Activated CD8-positive, alpha-beta memory T cell treated with anti-CD3 and anti-CD28 coated beads, Interleukin-2, amount 50 U/mL, for 1 hour (primary cell): ENCODE data around the gene UBE2O.

Experiments
- DNase-seq: peaks from one replicate; pipeline ENCODE4 v3.0.0-alpha.2; 2020; ENCODE audit errors: extremely low read depth

UBE2O gene

GRCh38 chr17:76485569-76485968 lies 32.6 kb upstream of the UBE2O start:
- no peak for DNase-seq

- no peak for DNase-seq
Measured at GRCh38 chr17:76484228-76484725, 31.3 kb upstream of the UBE2O start.

GRCh38 chr17:76481071-76481655 lies 28.2 kb upstream of the UBE2O start:
- DNase-seq = no peak

GRCh38 chr17:76480632-76481031 lies 27.7 kb upstream of the UBE2O start:
- DNase-seq = no peak

GRCh38 chr17:76479515-76480060 lies 26.6 kb upstream of the UBE2O start:
- DNase-seq = no peak

DNA sequence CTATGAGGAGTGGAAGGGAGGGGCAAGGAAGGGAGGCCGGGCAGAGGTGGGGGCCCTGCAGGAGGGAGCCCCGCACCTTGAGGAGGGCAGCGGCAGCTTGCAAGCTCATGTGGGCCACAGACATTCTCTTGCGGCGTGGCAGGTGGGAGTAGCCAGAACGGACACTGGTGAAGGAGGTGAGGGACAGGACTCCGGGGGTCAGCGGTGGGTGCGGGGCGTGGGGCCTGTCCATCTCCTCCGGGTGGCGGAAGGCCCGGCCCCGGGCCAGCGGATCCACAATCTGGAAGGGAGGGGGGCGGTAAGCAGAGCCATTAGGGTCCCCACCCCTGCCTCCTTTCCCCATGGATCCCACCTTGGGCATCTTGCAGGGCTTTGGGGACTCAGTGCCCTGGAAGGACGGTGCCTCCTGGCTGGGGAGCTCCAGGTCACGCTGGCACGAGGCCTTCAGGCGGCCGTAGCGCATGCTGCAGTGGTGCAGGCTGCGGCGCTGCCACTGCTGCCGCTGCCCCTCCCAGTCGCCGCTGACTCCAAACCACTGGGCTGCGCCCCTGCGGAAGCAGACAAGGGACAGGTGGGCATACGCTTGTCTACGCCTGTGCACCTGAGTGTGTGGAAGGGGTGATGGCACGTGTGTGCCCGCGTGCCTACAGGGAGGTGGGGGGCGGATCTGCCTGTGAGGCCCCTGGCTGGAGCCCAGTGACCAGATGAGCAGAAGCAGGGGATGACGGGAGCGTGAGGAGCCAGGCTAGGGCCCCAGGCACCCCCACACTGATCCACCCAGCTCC lies 26.0 kb upstream of the UBE2O start:
- no peak for DNase-seq

DNA sequence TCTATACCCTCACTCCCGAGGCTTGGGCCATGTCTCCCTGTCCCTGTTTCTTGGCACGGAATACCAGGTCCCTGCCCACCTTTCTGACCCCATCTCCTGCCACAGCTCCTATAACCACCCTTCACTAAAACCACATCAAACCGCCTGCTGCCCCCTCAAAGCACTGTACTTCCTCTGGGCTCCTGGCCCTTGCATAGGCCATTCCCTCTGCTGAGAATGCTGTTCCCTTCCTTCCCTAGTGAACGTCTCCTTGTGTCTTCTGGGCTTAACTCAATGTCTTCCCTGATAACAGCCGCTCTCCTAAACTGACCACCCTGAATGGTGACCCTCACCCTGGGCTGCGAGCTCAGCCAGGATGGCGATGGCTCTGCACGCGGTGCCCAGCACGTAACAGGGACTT lies 25.1 kb upstream of the UBE2O start:
- DNase-seq = no peak

DNA sequence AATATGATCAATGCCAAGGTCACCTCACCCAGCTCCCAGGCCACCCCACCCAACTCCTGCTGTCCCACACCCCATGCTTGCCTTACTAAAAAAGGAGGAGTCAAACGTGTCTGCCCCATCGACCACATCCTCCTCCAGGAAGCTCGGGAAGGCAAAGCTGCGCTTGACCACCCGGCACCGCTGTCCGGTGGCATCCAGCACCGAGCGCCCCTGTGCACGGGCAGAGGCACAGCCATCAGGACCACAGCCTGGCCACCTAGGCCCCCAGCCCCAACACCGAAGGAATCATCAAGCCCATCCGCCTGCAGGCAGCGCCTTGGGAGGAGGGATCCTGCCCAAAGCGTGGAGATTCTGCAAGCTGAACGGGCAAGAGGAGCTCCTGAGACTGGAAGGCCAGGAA lies 24.6 kb upstream of the UBE2O start:
- DNase-seq = no peak

DNA sequence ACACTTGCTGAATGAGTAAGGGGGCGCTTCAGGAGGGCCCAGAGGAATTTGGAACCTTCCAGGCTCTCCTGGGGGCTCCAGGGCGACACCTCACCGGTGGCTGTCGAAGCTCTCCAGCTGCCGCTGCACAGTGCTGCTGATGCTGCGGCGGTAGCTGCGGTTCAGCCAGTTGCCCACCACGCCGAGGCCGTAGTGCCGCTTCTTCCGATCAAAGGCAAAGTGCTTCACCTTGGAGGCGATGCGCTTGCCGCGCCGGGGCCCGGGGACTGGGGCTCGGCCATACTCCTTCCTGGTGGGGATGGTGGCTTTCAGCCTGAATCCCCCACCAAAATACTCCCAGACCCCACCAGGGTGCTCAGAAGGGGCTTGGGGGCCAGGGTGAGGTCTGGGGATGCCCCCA lies 23.8 kb upstream of the UBE2O start:
- no peak for DNase-seq

DNA sequence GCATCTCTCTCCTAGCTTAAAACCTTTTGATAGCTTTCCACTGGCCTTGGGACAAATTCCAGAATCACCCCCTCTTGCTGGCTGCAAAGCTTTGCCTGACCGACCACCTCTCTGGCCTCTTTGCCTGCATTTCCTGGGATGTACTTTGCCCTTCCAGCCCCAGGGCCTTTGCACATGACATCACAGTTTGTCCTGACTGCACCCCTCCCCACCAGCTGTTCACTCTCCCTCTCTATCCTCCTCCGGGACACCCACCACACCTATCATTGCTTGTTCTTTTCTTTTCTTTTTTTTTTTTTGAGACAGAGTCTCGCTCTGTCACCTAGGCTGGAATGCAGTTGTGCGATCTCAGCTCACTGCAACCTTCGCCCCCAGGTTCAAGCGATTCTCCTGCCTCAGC lies 22.4 kb upstream of the UBE2O start:
- DNase-seq = no peak

DNA sequence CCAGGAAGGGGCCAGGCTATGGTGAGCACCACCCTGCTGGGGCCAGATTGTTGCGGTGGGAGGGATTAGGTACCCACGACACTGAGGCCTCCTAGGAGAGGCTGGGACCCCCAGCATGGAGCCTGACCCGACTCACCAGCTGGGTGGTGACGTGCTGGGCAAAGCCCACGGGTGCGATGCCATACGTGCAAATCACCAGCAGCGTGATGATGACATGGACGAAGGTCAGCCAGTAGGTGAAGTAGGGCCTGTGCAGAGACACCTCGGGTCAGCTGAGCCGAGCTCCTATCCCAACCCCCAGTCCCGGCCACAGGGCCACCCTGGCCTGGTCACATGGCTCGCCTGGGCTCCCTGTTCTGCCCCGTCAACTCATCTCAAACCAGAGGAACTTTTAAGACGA lies 21.9 kb upstream of the UBE2O start:
- DNase-seq = no peak

DNA sequence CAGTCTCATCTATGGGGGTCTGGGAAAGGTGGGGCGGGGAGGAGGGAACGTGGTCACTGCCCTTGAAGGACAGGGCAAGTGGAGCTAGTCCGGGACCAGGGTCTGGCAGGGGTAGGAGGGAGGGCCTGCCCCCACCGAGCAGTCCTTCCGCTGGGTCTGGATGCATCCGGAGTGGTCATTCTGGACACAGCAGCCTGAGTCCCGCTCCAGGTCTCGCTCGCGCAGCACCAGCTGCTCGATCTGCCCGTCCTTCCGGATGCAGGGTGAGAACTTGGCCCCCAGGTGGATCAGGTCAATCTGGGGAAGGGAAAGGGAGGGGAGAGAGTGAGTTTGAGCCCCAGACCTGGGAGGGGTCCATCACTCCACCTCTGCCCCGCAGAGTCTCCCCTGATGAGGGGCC lies 21.3 kb upstream of the UBE2O start:
- DNase-seq = no peak

- DNase-seq = no peak
Measured at GRCh38 chr17:76473541-76473985, 20.6 kb upstream of the UBE2O start.

GRCh38 chr17:76472726-76473125 lies 19.8 kb upstream of the UBE2O start:
- DNase-seq = no peak

GRCh38 chr17:76472258-76472645 lies 19.3 kb upstream of the UBE2O start:
- no peak for DNase-seq

GRCh38 chr17:76471498-76472257 lies 18.7 kb upstream of the UBE2O start:
- DNase-seq = no peak

DNA sequence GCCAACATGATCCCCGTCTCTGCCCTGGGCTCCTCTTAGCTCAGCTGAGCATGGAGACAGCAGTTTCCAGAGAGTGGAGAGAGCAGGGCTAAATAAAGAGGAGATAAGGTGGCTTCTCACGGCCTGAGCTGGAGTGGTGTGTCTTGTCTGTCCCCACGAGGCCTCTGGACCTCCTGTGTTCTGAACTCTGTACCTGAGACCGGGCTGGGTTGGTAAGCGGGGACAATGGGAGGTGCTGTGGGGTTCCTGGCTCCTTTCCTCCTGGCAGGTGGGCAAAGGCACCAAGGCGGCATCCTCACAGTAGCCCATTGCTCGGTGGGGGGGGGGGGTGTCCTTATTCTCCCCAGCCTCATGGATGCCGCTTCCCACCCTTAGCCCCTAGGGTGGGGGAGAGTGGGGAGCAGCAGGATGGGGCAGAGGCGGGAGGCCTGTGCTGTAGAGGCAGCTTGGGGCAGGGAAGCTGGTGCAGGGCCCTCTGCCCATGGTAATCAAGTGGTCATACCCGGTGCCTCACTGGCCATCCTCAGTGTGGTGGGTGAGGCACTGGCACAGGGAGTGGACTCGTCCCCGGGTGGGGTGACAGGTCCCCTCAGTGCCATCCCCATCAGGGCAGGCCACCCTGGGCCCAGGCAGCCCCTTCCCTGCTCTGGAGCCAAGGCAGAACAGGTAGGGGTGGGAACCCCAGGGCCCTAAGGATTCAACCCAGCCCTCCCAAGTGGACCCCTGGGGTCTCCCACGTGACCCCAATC lies 17.2 kb upstream of the UBE2O start:
- DNase-seq = no peak

GRCh38 chr17:76469076-76469990 lies 16.4 kb upstream of the UBE2O start:
- DNase-seq = no peak

DNA sequence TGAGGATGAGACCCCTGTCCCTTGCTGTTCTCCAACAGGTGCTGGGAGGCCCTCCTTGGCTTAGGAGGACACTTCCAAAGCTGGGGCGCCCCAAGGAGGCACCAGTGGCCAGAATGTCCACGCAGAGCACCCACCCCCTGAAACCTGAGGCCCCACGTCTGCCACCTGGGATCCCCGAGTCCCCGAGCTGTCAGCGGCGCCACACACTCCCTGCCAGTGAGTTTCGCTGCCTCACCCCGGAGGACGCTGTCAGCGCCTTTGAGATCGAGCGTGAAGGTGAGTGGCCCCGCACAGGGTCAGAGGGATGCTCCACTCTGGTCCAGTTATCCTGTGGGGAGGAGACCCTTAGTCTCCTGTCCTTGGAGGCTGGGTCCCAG lies 15.7 kb upstream of the UBE2O start:
- DNase-seq = no peak

DNA sequence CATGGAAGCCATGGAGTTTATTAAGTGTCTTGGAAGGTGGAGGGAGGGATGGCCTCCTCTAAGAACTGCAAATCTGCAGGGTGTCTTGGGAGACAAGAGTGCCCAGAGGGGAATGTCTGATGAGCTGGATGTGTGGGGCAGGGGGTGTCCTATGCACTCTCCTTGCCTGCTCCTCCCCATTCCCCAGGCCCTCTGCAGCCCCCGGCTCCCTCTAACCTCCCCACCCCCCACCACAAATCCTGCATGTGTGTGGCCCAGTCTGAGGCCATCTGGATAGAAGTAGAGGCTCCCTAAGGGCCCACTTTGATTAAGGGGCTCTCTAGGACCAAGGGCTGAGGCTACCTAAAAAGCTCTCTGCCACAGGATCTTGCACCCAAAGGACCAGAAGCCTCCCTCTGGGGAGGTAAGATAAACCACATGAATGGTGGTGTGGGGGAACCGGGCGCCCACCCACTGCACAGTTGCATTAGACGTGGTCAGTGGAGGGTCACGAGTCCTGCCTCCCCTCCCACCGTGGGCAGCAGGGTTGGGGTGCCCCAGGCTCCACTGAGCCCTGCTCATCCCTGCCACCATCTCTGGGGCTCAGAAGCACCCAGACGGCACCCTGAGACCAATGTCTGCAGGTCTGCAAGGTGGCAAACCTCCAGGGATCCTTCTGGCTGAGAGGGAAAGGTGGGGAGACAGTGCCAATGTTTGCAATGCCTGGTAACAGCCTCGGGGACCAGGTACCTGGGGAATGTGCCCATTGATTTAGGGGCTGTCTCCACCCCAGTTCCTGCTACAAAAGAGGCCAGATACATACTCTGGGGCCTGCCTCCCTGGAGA lies 15.1 kb upstream of the UBE2O start:
- DNase-seq = no peak
